Mesenchymal stem cell (in vitro differentiated cells and primary cell): ENCODE measurements around the gene TSPO.
A peak's percentile ranks its signal among the peaks of the same experiment; 100 is the strongest.

ENCODE experiments used
- DNase-seq: peaks from one replicate; pipeline ENCODE4 v3.0.0-alpha.2; 2013
- H2AFZ ChIP-seq: one replicate; pipeline ENCODE4 v1.6.1; 2013; ENCODE audit warnings: low read depth, mild to moderate bottlenecking, control low read depth, inconsistent platforms, low read length, moderate library complexity
- H2AK5ac ChIP-seq: 2 replicates; pipeline ENCODE4 v1.6.1; 2013; ENCODE audit warnings: low read length, moderate library complexity, mild to moderate bottlenecking, inconsistent platforms; ENCODE audit not compliant: severe bottlenecking
- H2BK120ac ChIP-seq: one replicate; pipeline ENCODE4 v1.6.1; 2013; ENCODE audit warnings: low read depth, mild to moderate bottlenecking, inconsistent platforms, low read length, moderate library complexity
- H2BK12ac ChIP-seq, 2 experiments: one replicate each; pipeline ENCODE4 v1.6.1; 2013; ENCODE audit warnings: inconsistent platforms in 2 of 2, low read length in 2 of 2, mild to moderate bottlenecking in 2 of 2, moderate library complexity in 2 of 2, control low read depth in 1 of 2
- H2BK15ac ChIP-seq: one replicate; pipeline ENCODE4 v1.6.1; 2013; ENCODE audit warnings: mild to moderate bottlenecking, low read depth, inconsistent platforms; ENCODE audit not compliant: poor library complexity, severe bottlenecking
- H2BK5ac ChIP-seq: 2 replicates; pipeline ENCODE4 v1.6.1; 2013; ENCODE audit warnings: low read depth, mild to moderate bottlenecking, low read length, control low read depth, inconsistent platforms; ENCODE audit not compliant: poor library complexity, severe bottlenecking
- H3K14ac ChIP-seq, 2 experiments: one replicate each; pipeline ENCODE4 v1.6.1; 2013; ENCODE audit warnings: inconsistent platforms in 2 of 2, low read length in 2 of 2, control low read depth in 1 of 2, mild to moderate bottlenecking in 1 of 2, moderate library complexity in 1 of 2
- H3K18ac ChIP-seq, 2 experiments: one replicate each; pipeline ENCODE4 v1.6.1; 2013; ENCODE audit warnings: inconsistent platforms in 2 of 2, low read length in 2 of 2, control low read depth in 1 of 2, low read depth in 1 of 2, mild to moderate bottlenecking in 1 of 2
- H3K23ac ChIP-seq, 2 experiments: one replicate each; pipeline ENCODE4 v1.6.1; 2013; ENCODE audit warnings: inconsistent platforms in 2 of 2, low read length in 2 of 2, mild to moderate bottlenecking in 2 of 2, moderate library complexity in 2 of 2, control low read depth in 1 of 2
- H3K27ac ChIP-seq: 2 replicates; pipeline ENCODE4 v1.5.1; 2013; ENCODE audit warnings: mild to moderate bottlenecking, moderate library complexity, low read length, control low read depth, inconsistent platforms; ENCODE audit not compliant: poor library complexity, severe bottlenecking
- H3K27me3 ChIP-seq, 2 experiments: 2 replicates each; pipeline versions ENCODE4 v1.6.1 to v1.7.0; 2013; ENCODE audit warnings: low read length in 2 of 2, mild to moderate bottlenecking in 2 of 2, moderate library complexity in 2 of 2, control low read depth in 1 of 2, inconsistent platforms in 1 of 2; ENCODE audit not compliant: control insufficient read depth in 1 of 2, insufficient read depth in 1 of 2
- H3K36me3 ChIP-seq, 2 experiments: 2 replicates each; pipeline versions ENCODE4 v1.6.1 to v1.7.0; 2013; ENCODE audit warnings: low read length in 2 of 2, control low read depth in 1 of 2, inconsistent platforms in 1 of 2, low read depth in 1 of 2, mild to moderate bottlenecking in 1 of 2; ENCODE audit not compliant: insufficient read depth in 2 of 2, control insufficient read depth in 1 of 2
- H3K4ac ChIP-seq, 2 experiments: one replicate each; pipeline ENCODE4 v1.6.1; 2013; ENCODE audit warnings: inconsistent platforms in 2 of 2, low read length in 2 of 2, mild to moderate bottlenecking in 2 of 2, moderate library complexity in 2 of 2, control low read depth in 1 of 2, low read depth in 1 of 2
- H3K4me1 ChIP-seq: 2 replicates; pipeline ENCODE4 v1.6.1; 2013; ENCODE audit warnings: low read depth, low read length, control low read depth; ENCODE audit not compliant: control insufficient read depth, insufficient read depth
- H3K4me2 ChIP-seq: 2 replicates; pipeline ENCODE4 v1.6.1; 2013; ENCODE audit warnings: low read length, mild to moderate bottlenecking, inconsistent platforms; ENCODE audit not compliant: poor library complexity, severe bottlenecking
- H3K4me3 ChIP-seq, 2 experiments: 2 replicates each; pipeline versions ENCODE4 v1.5.1 to v1.7.0; 2013; ENCODE audit warnings: low read length in 2 of 2, mild to moderate bottlenecking in 2 of 2, control low read depth in 1 of 2, low read depth in 1 of 2; ENCODE audit not compliant: insufficient read depth in 1 of 2
- H3K79me1 ChIP-seq: replicated peaks from 2 replicates; pipeline ENCODE4 v1.6.1; 2013; ENCODE audit warnings: mild to moderate bottlenecking, control low read depth, low read length, inconsistent platforms; ENCODE audit not compliant: poor library complexity, severe bottlenecking
- H3K9ac ChIP-seq: 2 replicates; pipeline ENCODE4 v1.7.0; 2013; ENCODE audit warnings: mild to moderate bottlenecking, low read length, moderate library complexity
- H3K9me3 ChIP-seq: 2 replicates; pipeline ENCODE4 v1.7.0; 2013; ENCODE audit warnings: mild to moderate bottlenecking, low read length; ENCODE audit not compliant: control insufficient read depth
- H4K8ac ChIP-seq: one replicate; pipeline ENCODE4 v1.6.1; 2013; ENCODE audit warnings: inconsistent platforms, mild to moderate bottlenecking, low read length, moderate library complexity
- H4K91ac ChIP-seq: one replicate; pipeline ENCODE4 v1.6.1; 2013; ENCODE audit warnings: mild to moderate bottlenecking, low read length, inconsistent platforms
- WGBS: methylation state at CpG from one replicate; pipeline ENCODE4 v1.1.7; 2013; ENCODE audit warnings: mixed read lengths; 5-methylcytosine and 5-hydroxymethylcytosine counted together

The TSPO gene

GRCh38 chr22:43118953-43119458 is 32.4 kb upstream of the TSPO start:
- WGBS = 87% methylated on average over 7 of the region's 7 CpGs
- no peak overlapping the region for H4K8ac ChIP-seq

GRCh38 chr22:43126501-43127165 is 24.7 kb upstream of the TSPO start:
- DNase-seq = peak; percentile 85
- Histone ChIP-seq H2BK5ac (peak overlapping the region; percentile 51), H3K23ac (no peak overlapping the region), H3K79me1 (peaks cover 3% of the 10 kb centered on the region), H3K27me3 (peaks cover 0 to 3% of the 10 kb centered on the region in 2 experiments), H2BK15ac (peak overlapping the region; percentile 12), H3K18ac (peak overlapping the region in 1 of 2 experiments; percentile 37), H3K27ac (peak overlapping the region; percentile 39), H4K91ac (no peak overlapping the region), H2AFZ (no peak overlapping the region), H3K4ac (no peak overlapping the region), H2AK5ac (peak overlapping the region; percentile 94), H3K9me3 (no peaks in the 10 kb centered on the region), H3K4me2 (peak overlapping the region; percentile 40), H4K8ac (no peak overlapping the region), H3K4me3 (no peak overlapping the region), H3K14ac (no peak overlapping the region), H3K4me1 (peaks cover 37% of the 10 kb centered on the region), H2BK12ac (no peak overlapping the region), H3K36me3 (peaks cover 5 to 18% of the 10 kb centered on the region in 2 experiments), H3K9ac (no peak overlapping the region), H2BK120ac (no peak overlapping the region)
- WGBS = 29% methylated on average over 3 of the region's 5 CpGs

More at GRCh38 chr22:43118953-43119458, 32.4 kb upstream of the TSPO start:
- DNase-seq = no peak
- H3K4me3 ChIP-seq = no peak overlapping the region
- H3K23ac ChIP-seq = no peak overlapping the region
- no peak overlapping the region for H2AFZ ChIP-seq
- peaks cover 14% of the 10 kb centered on the region for H3K4me1 ChIP-seq
- H4K91ac ChIP-seq = no peak overlapping the region
- no peak overlapping the region for H3K9ac ChIP-seq
- H3K14ac ChIP-seq = no peak overlapping the region
- H3K27ac ChIP-seq = no peak overlapping the region
- no peak overlapping the region for H2BK120ac ChIP-seq
- no peak overlapping the region for H3K18ac ChIP-seq
- H3K4me2 ChIP-seq = no peak overlapping the region
- H3K36me3 ChIP-seq = no peaks in the 10 kb centered on the region
- no peaks in the 10 kb centered on the region for H3K79me1 ChIP-seq
- H3K4ac ChIP-seq = no peak overlapping the region
- peaks cover 10 to 21% of the 10 kb centered on the region in 2 experiments for H3K27me3 ChIP-seq
- no peak overlapping the region for H2BK5ac ChIP-seq
- no peak overlapping the region for H2BK15ac ChIP-seq
- no peak overlapping the region for H2BK12ac ChIP-seq
- no peak overlapping the region for H2AK5ac ChIP-seq
- H3K9me3 ChIP-seq = no peaks in the 10 kb centered on the region

GRCh38 chr22:43127166-43127908 is 24.0 kb upstream of the TSPO start:
- Histone ChIP-seq H2BK5ac (peak overlapping the region; percentile 51), H3K27me3 (peaks cover 0 to 3% of the 10 kb centered on the region in 2 experiments), H3K9ac (no peak overlapping the region), H3K14ac (no peak overlapping the region), H3K79me1 (peaks cover 3% of the 10 kb centered on the region), H3K36me3 (peaks cover 12 to 24% of the 10 kb centered on the region in 2 experiments), H2AFZ (no peak overlapping the region), H2BK120ac (no peak overlapping the region), H2AK5ac (peak overlapping the region; percentile 94), H3K4ac (peak overlapping the region; percentile 37 to 47), H3K27ac (peak overlapping the region; percentile 39), H3K4me1 (peaks cover 37% of the 10 kb centered on the region), H3K4me2 (peak overlapping the region; percentile 40), H4K91ac (peak overlapping the region; percentile 70), H3K23ac (no peak overlapping the region), H3K9me3 (no peaks in the 10 kb centered on the region), H4K8ac (peak overlapping the region; percentile 45), H3K18ac (peak overlapping the region in 1 of 2 experiments; percentile 37), H2BK12ac (peak overlapping the region in 1 of 2 experiments; percentile 21), H3K4me3 (no peak overlapping the region), H2BK15ac (peak overlapping the region; percentile 12)
- 95% methylated on average over 17 of the region's 17 CpGs for WGBS
- no peak for DNase-seq

GRCh38 chr22:43128116-43128515 is 23.2 kb upstream of the TSPO start:
- Histone ChIP-seq H3K9ac (no peak overlapping the region), H3K9me3 (no peaks in the 10 kb centered on the region), H2BK12ac (no peak overlapping the region), H3K4me2 (no peak overlapping the region), H2BK120ac (no peak overlapping the region), H3K36me3 (peaks cover 19 to 32% of the 10 kb centered on the region in 2 experiments), H3K27ac (no peak overlapping the region), H2AK5ac (peak overlapping the region; percentile 57), H3K4ac (no peak overlapping the region), H3K27me3 (peaks cover 0 to 3% of the 10 kb centered on the region in 2 experiments), H2BK15ac (no peak overlapping the region), H2BK5ac (no peak overlapping the region), H4K8ac (no peak overlapping the region), H3K4me3 (no peak overlapping the region), H3K14ac (no peak overlapping the region), H2AFZ (no peak overlapping the region), H3K23ac (no peak overlapping the region), H3K4me1 (peaks cover 37% of the 10 kb centered on the region), H4K91ac (no peak overlapping the region), H3K79me1 (peaks cover 8% of the 10 kb centered on the region), H3K18ac (no peak overlapping the region)
- DNase-seq = no peak
- WGBS = 95% methylated on average over 13 of the region's 13 CpGs
